Measurements from ENCODE around the gene DAGLB.
"Not testable (repeated sequence)": the region's sequence is repeated elsewhere in the genome, so short reads cannot be mapped to it uniquely, and the experiment has no call there.

DNA sequence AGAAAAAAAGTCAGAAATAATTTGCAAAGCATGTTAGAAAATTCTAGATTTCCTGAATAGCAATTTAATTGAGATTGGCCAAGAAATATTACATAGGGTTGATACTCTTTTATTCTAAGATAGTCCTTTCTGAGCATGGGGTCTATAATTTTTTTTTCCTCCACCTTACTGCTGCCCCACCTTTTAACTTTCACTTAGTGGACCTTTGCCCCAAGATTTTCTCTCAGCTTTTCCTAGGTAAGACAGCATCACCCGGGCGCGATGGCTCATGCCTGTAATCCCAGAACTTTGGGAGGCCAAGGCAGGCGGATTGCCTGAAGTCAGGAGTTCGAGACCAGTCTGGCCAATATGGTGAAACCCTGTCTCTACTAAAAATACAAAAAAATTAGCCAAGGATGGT is 69.2 kb downstream of the DAGLB start:
- not testable (repeated sequence) for TF ChIP-seq EZH2 (IDR thresholded peaks at IDR 0.05; ENCODE audit: insufficient read depth, poor library complexity, severe bottlenecking); EZH2phosphoT487 (IDR thresholded peaks at IDR 0.05; ENCODE audit: insufficient read depth, low read depth)

Data from GM23248 (cell line).